K562 (cell line): Measurements from ENCODE around the gene KAT14. TPM values are rescaled to one million over a fixed set of nuclear protein-coding genes. Genes with fewer than 3 reads are reported as not detected.

ENCODE experiments used
- ATAC-seq: fragments of 200-7000 bp; cut with Tn5 transposase; 3 replicates; pipeline ENCODE4 v1.9.1; 2020; ENCODE audit warnings: moderate library complexity
- BruUV-seq: library from RNA; stranded (reverse); fragments of 400-500 nt; replicated peaks from 2 replicates; lab custom pipeline; 2021; lab: Mats Ljungman, UMichigan
- CTCF ChIA-PET: fragments of 300-600 bp; formaldehyde crosslinking; extraction: SDS; loops from one replicate; lab custom pipeline; 2021; ENCODE audit warnings: low intra/inter-chr PET ratio; lab: Yijun Ruan, JAX
- POLR2A ChIA-PET: fragments of 300-600, 350-650 bp; sonication (Branson Sonifier 250); formaldehyde crosslinking; extraction: SDS; loops from one replicate; lab custom pipeline; 2021; ENCODE audit warnings: antibody characterized with exemption, inconsistent platforms; lab: Yijun Ruan, JAX
- DNase-seq, 4 experiments: peaks; one replicate each; pipeline versions ENCODE4 v3.0.0 to v3.0.0-alpha.2; 2011 to 2018; ENCODE audit warnings: low spot score in 3 of 4, mixed read lengths in 3 of 4; ENCODE audit errors: extremely low read depth in 1 of 4
- FAIRE-seq: peaks from 2 replicates; lab custom pipeline; 2011; peaks lifted over from hg19 to GRCh38; lab: Jason Lieb, UNC
- H2AFZ ChIP-seq: 2 replicates; pipeline ENCODE4 v1.6.0; 2011; ENCODE audit warnings: low read depth, low read length, control low read depth, inconsistent platforms
- H3K27ac ChIP-seq: fragments of 200-600 bp; 3 replicates; pipeline ENCODE4 v1.8.0; 2011; ENCODE audit warnings: low read depth, mild to moderate bottlenecking, control low read depth, inconsistent platforms, low read length, moderate library complexity, mixed read lengths; ENCODE audit errors: extremely low read depth
- H3K27me3 ChIP-seq, 2 experiments: fragments of 300-600 bp in 1 of 2; 2 replicates in 1 of 2; 3 replicates in 1 of 2; pipeline versions ENCODE4 v1.6.0 to v1.8.0; 2011; ENCODE audit warnings: inconsistent platforms in 2 of 2, low read length in 2 of 2, mild to moderate bottlenecking in 1 of 2, mixed read lengths in 1 of 2, moderate library complexity in 1 of 2; ENCODE audit not compliant: control insufficient read depth in 2 of 2, insufficient read depth in 2 of 2
- H3K36me3 ChIP-seq: fragments of 300-600 bp; 3 replicates; pipeline ENCODE4 v1.8.0; 2011; ENCODE audit warnings: mild to moderate bottlenecking, low read length, inconsistent platforms; ENCODE audit not compliant: control insufficient read depth, insufficient read depth
- H3K4me1 ChIP-seq, 2 experiments: fragments of 200-600 bp in 1 of 2; replicated peaks in 1 of 2; 2 replicates in 1 of 2; 3 replicates in 1 of 2; pipeline versions ENCODE4 v1.5.1 to v1.8.0; 2011; ENCODE audit warnings: inconsistent platforms in 2 of 2, low read length in 2 of 2, mild to moderate bottlenecking in 1 of 2, mixed read lengths in 1 of 2, moderate library complexity in 1 of 2; ENCODE audit not compliant: control insufficient read depth in 2 of 2, insufficient read depth in 2 of 2
- H3K4me2 ChIP-seq: 2 replicates; pipeline ENCODE4 v1.6.1; 2011; ENCODE audit warnings: low read length, control low read depth, inconsistent platforms, mixed read lengths; ENCODE audit not compliant: insufficient read depth
- H3K4me3 ChIP-seq: fragments of 200-600 bp; sonication (generic), shearing (Covaris generic); 2 replicates; pipeline ENCODE4 v1.5.1; 2016; ENCODE audit warnings: control low read depth, inconsistent platforms
- H3K79me2 ChIP-seq: fragments of 200-600 bp; 3 replicates; pipeline ENCODE4 v1.8.0; 2011; ENCODE audit warnings: low read length, inconsistent platforms; ENCODE audit not compliant: control insufficient read depth, insufficient read depth
- H3K9ac ChIP-seq, 2 experiments: 2 replicates each; pipeline versions ENCODE4 v1.6.0 to v1.6.1; 2011; ENCODE audit warnings: low read depth in 2 of 2, low read length in 2 of 2, control low read depth in 1 of 2, inconsistent platforms in 1 of 2, mild to moderate bottlenecking in 1 of 2, mixed read lengths in 1 of 2; ENCODE audit not compliant: insufficient read depth in 1 of 2
- H3K9me1 ChIP-seq: one replicate; pipeline ENCODE4 v1.6.0; 2011; ENCODE audit warnings: inconsistent platforms, mild to moderate bottlenecking, low read length, moderate library complexity; ENCODE audit not compliant: control insufficient read depth, insufficient read depth
- H3K9me3 ChIP-seq: replicated peaks from 2 replicates; pipeline ENCODE4 v1.5.1; 2011; ENCODE audit warnings: low read depth, low read length, inconsistent platforms; ENCODE audit not compliant: control insufficient read depth, insufficient read depth
- H4K20me1 ChIP-seq: replicated peaks from 2 replicates; pipeline ENCODE4 v1.6.1; 2011; ENCODE audit warnings: low read length, inconsistent platforms, mixed read lengths; ENCODE audit not compliant: control insufficient read depth, insufficient read depth
- ZNF316 ChIP-seq: fragments of 450-650 bp; IDR thresholded peaks from 2 replicates; pipeline ENCODE4 v1.6.1; 2016
- WGBS: fragments of 100-300 bp; shearing (Covaris generic); methylation state at CpG from one replicate; pipeline ENCODE4 v1.1.6; 2016; ENCODE audit warnings: low coverage, mixed read lengths; ENCODE audit not compliant: insufficient coverage; ENCODE audit errors: missing lambda C conversion rate; 5-methylcytosine and 5-hydroxymethylcytosine counted together
- in situ Hi-C: fragments of 300-500 bp; cut with MboI; formaldehyde crosslinking; loops from 4 replicates; pipeline ENCODE4 v1.15.0; 2018; ENCODE audit warnings: inconsistent platforms, mixed read lengths
- intact Hi-C: fragments of 100-400 bp; cut with micrococcal nuclease; formaldehyde crosslinking; loops from 2 replicates; pipeline ENCODE4 v1.14.2; 2022
- polyA plus RNA-seq, 8 experiments: library from polyadenylated mRNA; depleted of rRNA in 4 of 8; stranded (reverse) in 5 of 8; unstranded in 3 of 8; fragments of >200 nt; fragmentation: Nextera tagmentation in 2 of 8; fragmentation: Illumina TruSeq in 1 of 8; extraction: Ambion mirVana in 2 of 8; extraction: Trizol in 1 of 8; gene quantifications; 2 replicates each; pipeline versions ENCODE4 v1.2.1 to v1.2.3, GENCODE V29; 2011 to 2014; ENCODE audit warnings: inconsistent platforms in 1 of 8, missing spikeins in 1 of 8
- total RNA-seq, 7 experiments: library from RNA; depleted of rRNA in 6 of 7; stranded (reverse); fragments of >200 nt in 6 of 7; fragmentation: Illumina TruSeq in 2 of 7; extraction: Trizol in 2 of 7; gene quantifications; 2 replicates each; pipeline versions ENCODE4 v1.2.1 to v1.2.3, GENCODE V29; 2011 to 2021; ENCODE audit warnings: low replicate concordance in 1 of 7
- TF ChIP-seq, protein P1 (sequence below): fragments of 250-450 bp; sonication (Bioruptor Pico); IDR thresholded peaks from 2 replicates; pipeline ENCODE4 v1.5.0; 2020; ENCODE audit warnings: mild to moderate bottlenecking
- TF ChIP-seq, protein P2 (sequence below): fragments of 450-650 bp; IDR thresholded peaks from 2 replicates; pipeline ENCODE4 v1.6.1; 2014; ENCODE audit warnings: low read depth, mild to moderate bottlenecking, moderate library complexity, borderline replicate concordance

Gene KAT14
- total and polyA plus RNA-seq, 9 of the 15 experiments (the other 6 are each of a cell fraction or from before 2014, with no cell fraction given), result 1.7 to 7.2 (median 5.6) TPM

DNA sequence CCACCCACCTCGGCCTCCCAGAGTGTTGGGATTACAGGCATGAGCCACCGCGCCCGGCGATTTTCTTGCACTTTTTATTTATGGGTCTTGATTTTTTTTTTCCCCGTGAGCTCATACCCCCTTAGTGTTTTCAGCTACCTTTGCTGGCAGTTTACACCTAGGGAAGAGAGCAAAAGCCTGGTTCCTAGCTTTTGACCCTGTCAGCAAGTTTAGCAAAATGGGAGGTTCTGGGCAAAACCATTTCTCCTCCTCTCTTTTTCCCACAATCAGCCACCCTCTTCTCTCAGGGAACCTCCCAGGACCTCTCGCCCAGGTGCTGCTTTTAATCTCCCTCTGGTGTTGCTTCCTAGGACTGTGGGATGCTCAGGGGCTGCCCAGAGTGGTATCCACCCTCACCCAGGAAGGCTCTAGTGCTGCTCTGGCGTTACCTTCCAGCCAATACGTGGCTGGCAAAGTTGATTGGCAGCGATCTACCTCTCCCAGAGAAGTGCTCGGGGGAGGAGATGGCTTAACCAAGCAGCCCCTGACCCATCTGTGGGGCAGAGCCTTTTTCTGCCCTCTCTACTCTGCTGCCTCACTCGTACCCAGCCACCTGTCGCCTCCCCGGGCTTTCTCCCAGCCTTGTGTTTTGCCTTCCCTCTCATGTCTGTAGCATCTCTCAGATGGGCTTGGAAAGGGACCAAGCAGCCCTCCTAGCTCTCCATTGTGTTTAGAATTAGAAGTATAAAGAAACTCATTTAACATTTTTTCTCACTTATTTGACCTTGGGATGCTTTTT is 37.4 kb downstream of the KAT14 start:
- H3K4me3 ChIP-seq, result no peak overlapping the region
- no TSS peak for BruUV-seq
- TF ChIP-seq, protein P1, sequence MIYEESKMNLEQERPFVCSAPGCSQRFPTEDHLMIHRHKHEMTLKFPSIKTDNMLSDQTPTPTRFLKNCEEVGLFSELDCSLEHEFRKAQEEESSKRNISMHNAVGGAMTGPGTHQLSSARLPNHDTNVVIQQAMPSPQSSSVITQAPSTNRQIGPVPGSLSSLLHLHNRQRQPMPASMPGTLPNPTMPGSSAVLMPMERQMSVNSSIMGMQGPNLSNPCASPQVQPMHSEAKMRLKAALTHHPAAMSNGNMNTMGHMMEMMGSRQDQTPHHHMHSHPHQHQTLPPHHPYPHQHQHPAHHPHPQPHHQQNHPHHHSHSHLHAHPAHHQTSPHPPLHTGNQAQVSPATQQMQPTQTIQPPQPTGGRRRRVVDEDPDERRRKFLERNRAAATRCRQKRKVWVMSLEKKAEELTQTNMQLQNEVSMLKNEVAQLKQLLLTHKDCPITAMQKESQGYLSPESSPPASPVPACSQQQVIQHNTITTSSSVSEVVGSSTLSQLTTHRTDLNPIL (CRISPR knock-in tag), result no peak
- peak; percentile 40 for TF ChIP-seq ZNF316
- TF ChIP-seq, protein P2, sequence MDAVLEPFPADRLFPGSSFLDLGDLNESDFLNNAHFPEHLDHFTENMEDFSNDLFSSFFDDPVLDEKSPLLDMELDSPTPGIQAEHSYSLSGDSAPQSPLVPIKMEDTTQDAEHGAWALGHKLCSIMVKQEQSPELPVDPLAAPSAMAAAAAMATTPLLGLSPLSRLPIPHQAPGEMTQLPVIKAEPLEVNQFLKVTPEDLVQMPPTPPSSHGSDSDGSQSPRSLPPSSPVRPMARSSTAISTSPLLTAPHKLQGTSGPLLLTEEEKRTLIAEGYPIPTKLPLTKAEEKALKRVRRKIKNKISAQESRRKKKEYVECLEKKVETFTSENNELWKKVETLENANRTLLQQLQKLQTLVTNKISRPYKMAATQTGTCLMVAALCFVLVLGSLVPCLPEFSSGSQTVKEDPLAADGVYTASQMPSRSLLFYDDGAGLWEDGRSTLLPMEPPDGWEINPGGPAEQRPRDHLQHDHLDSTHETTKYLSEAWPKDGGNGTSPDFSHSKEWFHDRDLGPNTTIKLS, result no peak
- no peak for DNase-seq
- no peaks in the 10 kb centered on the region for H3K9me3 ChIP-seq
- 65% methylated on average over 5 of the region's 14 CpGs for WGBS
- ChIA-PET POLR2A (no interaction called here), CTCF (no interaction called here)
- no peaks in the 10 kb centered on the region for H3K79me2 ChIP-seq
- no peak overlapping the region for H3K27ac ChIP-seq
- no peaks in the 10 kb centered on the region for H3K36me3 ChIP-seq
- no peak for ATAC-seq
- H3K27me3 ChIP-seq, result no peaks in the 10 kb centered on the region
- no peak overlapping the region for H3K9ac ChIP-seq
- peaks cover 0 to 2% of the 10 kb centered on the region in 2 experiments; a peak in 2 of 5 replicates for H3K4me1 ChIP-seq
- no peak overlapping the region for H2AFZ ChIP-seq
- in situ Hi-C loops, result no loop called here
- intact Hi-C loops, result no loop called here
- no peak overlapping the region for H3K4me2 ChIP-seq
- FAIRE-seq, result no peak
- no peaks in the 10 kb centered on the region for H3K9me1 ChIP-seq
- H4K20me1 ChIP-seq, result no peaks in the 10 kb centered on the region
